HFF-Myc (cell line): ENCODE measurements around the gene BMP4.
A peak's percentile ranks its signal among the peaks of the same experiment; 100 is the strongest.

Experiments used
- DNase-seq: peaks from one replicate; pipeline ENCODE4 v3.0.0-alpha.2; 2011; ENCODE audit warnings: low read depth; ENCODE audit errors: extremely low read depth
- H3K4me3 ChIP-seq: replicated peaks from 2 replicates; pipeline ENCODE4 v1.5.1; 2011; ENCODE audit warnings: low read depth, mild to moderate bottlenecking, control low read depth, low read length
- CTCF ChIP-seq: IDR thresholded peaks from 2 replicates; pipeline ENCODE4 v1.5.1; 2012; ENCODE audit warnings: mild to moderate bottlenecking, low read depth, low read length, control low read depth; ENCODE audit errors: missing control alignments

The BMP4 gene

GRCh38 chr14:53934778-53935414 lies 21.7 kb downstream of the BMP4 start:
- TF ChIP-seq CTCF = no peak
- no peak for DNase-seq
- H3K4me3 ChIP-seq = no peak overlapping the region

DNA sequence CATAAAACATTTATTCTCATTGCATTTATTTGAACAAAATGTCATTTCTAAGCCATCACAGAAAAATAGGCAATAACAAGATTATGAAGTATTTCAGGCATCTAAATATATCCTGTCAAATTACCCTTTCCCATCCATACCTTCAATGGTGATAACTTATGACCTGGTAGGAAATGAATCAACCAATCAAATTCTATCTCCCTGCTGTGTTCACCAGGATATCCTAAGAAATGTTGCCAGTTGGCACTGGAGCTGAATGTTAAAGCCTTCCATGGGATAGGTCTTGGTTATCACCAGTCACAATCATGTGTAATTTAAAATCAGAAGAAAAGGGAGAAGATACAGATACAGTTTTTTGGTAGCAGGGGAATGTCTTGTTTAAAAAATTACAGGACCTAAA lies 23.7 kb downstream of the BMP4 start:
- no peak overlapping the region for H3K4me3 ChIP-seq
- no peak for TF ChIP-seq CTCF
- DNase-seq = no peak

GRCh38 chr14:53929871-53930715 lies 26.5 kb downstream of the BMP4 start:
- TF ChIP-seq CTCF = peak; percentile 62
- DNase-seq = no peak
- H3K4me3 ChIP-seq = no peak overlapping the region

- DNase-seq = no peak
- H3K4me3 ChIP-seq = no peak overlapping the region
- TF ChIP-seq CTCF = no peak
Measured at GRCh38 chr14:53927171-53927570, 29.5 kb downstream of the BMP4 start.

DNA sequence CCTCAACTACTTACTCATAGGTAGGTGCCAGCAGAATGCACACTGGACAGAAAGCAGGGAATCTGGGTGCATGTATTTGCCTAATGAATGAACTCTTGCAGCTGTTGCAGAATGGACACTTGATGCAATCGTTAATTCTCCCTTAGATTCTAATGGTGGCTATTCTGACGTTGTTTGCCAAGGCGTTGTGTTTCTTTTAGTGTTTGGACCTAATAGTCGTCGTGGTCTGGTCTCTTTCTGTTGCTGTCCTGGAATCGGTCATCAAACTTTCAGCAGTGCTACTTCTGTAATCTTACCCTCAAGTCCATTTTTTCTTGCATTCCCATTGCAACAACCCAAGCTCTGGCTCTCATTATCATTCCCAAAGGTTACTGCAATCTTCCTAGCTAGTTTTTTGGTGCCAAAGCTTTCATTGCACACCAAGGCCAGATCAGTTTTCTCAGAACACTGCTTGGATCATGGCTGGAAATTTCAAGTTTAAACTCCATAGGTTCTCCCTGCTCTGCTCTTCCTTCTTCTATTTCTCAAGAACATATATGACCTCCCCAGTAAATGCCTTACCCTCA lies 31.3 kb downstream of the BMP4 start:
- H3K4me3 ChIP-seq = no peak overlapping the region
- no peak for DNase-seq
- no peak for TF ChIP-seq CTCF

GRCh38 chr14:53924753-53925152 lies 31.9 kb downstream of the BMP4 start:
- no peak for TF ChIP-seq CTCF
- no peak overlapping the region for H3K4me3 ChIP-seq
- DNase-seq = peak; percentile 73
